GM23338 (cell line): ENCODE data around the gene USP3. TPM values are rescaled to one million over a fixed set of nuclear protein-coding genes. Genes with fewer than 3 reads are reported as not detected.

Experiments
- ATAC-seq: fragments of 200-7000 bp; cut with Tn5 transposase; 3 replicates; pipeline ENCODE4 v1.9.1; 2020
- DNase-seq: peaks from one replicate; pipeline ENCODE4 v3.0.0-alpha.2; 2015; ENCODE audit warnings: low spot score
- H2AFZ ChIP-seq: fragments of 200-600 bp; sonication (generic); 2 replicates; pipeline ENCODE4 v1.8.0; 2016; ENCODE audit warnings: antibody characterized with exemption, mild to moderate bottlenecking, moderate library complexity
- H3F3A ChIP-seq: fragments of 200-600 bp; sonication (generic); replicated peaks from 2 replicates; pipeline ENCODE4 v1.8.0; 2017; ENCODE audit warnings: antibody characterized with exemption, mixed run types, low read depth
- H3K27ac ChIP-seq: fragments of 200-600 bp; sonication (generic); 2 replicates; pipeline ENCODE4 v1.6.1; 2016; ENCODE audit warnings: low read depth
- H3K27me3 ChIP-seq: fragments of 200-600 bp; sonication (generic); 2 replicates; pipeline ENCODE4 v1.8.0; 2016; ENCODE audit warnings: mild to moderate bottlenecking, mixed run types, moderate library complexity; ENCODE audit not compliant: insufficient read depth
- H3K36me3 ChIP-seq: fragments of 200-600 bp; sonication (generic); 2 replicates; pipeline ENCODE4 v1.8.0; 2016; ENCODE audit warnings: mild to moderate bottlenecking; ENCODE audit not compliant: insufficient read depth
- H3K4me1 ChIP-seq: fragments of 200-600 bp; sonication (generic); 2 replicates; pipeline ENCODE4 v1.8.0; 2016; ENCODE audit warnings: mild to moderate bottlenecking, moderate library complexity; ENCODE audit not compliant: insufficient read depth
- H3K4me2 ChIP-seq: fragments of 200-600 bp; sonication (generic); 2 replicates; pipeline ENCODE4 v1.7.1; 2017; ENCODE audit warnings: mixed run types
- H3K4me3 ChIP-seq: fragments of 200-600 bp; sonication (generic); 2 replicates; pipeline ENCODE4 v1.6.1; 2016; ENCODE audit warnings: mixed run types
- H3K79me2 ChIP-seq: fragments of 200-600 bp; sonication (generic); replicated peaks from 2 replicates; pipeline ENCODE4 v1.8.0; 2017; ENCODE audit warnings: mild to moderate bottlenecking; ENCODE audit not compliant: insufficient read depth
- H3K9me2 ChIP-seq: fragments of 200-600 bp; sonication (generic); 2 replicates; pipeline ENCODE4 v1.8.0; 2017; ENCODE audit not compliant: insufficient read depth
- H4K20me1 ChIP-seq: fragments of 200-600 bp; sonication (generic); replicated peaks from 2 replicates; pipeline ENCODE4 v1.8.0; 2017; ENCODE audit warnings: mild to moderate bottlenecking; ENCODE audit not compliant: insufficient read depth
- H3K27ac Mint-ChIP-seq: 2 replicates; pipeline ENCODE4 v1.8.0; 2020; ENCODE audit warnings: inconsistent platforms, mild to moderate bottlenecking, moderate library complexity, mixed read lengths
- H3K27me3 Mint-ChIP-seq: 3 replicates; pipeline ENCODE4 v1.8.0; 2022; ENCODE audit warnings: low read depth, mild to moderate bottlenecking, moderate library complexity, mixed read lengths, inconsistent platforms; ENCODE audit not compliant: insufficient read depth, poor library complexity
- H3K36me3 Mint-ChIP-seq: 3 replicates; pipeline ENCODE4 v1.8.0; 2021; ENCODE audit warnings: low read depth, mild to moderate bottlenecking, inconsistent platforms, moderate library complexity, mixed read lengths
- H3K4me1 Mint-ChIP-seq: 3 replicates; pipeline ENCODE4 v1.8.0; 2020; ENCODE audit warnings: mild to moderate bottlenecking, inconsistent platforms, mixed read lengths
- H3K4me3 Mint-ChIP-seq: 3 replicates; pipeline ENCODE4 v1.8.0; 2021; ENCODE audit warnings: moderate library complexity, mild to moderate bottlenecking, inconsistent platforms, mixed read lengths
- H3K9me3 Mint-ChIP-seq: 3 replicates; pipeline ENCODE4 v1.8.0; 2020; ENCODE audit warnings: moderate library complexity, mild to moderate bottlenecking, inconsistent platforms, mixed read lengths
- CTCF ChIP-seq, 2 experiments: fragments of 200-600 bp in 1 of 2; sonication (generic) in 1 of 2; conservative IDR thresholded peaks; 2 replicates each; pipeline versions ENCODE4 v1.5.1 to v1.6.1; 2016 to 2017; ENCODE audit warnings: antibody characterized with exemption in 2 of 2, low read depth in 2 of 2, mild to moderate bottlenecking in 2 of 2, moderate library complexity in 1 of 2
- NANOG ChIP-seq: IDR thresholded peaks from 2 replicates; pipeline ENCODE4 v1.6.1; 2016; ENCODE audit warnings: antibody characterized with exemption, borderline replicate concordance
- ZNF114 ChIP-seq: fragments of 250-450 bp; sonication (Bioruptor Pico); IDR thresholded peaks from 2 replicates; pipeline ENCODE4 v1.5.0; 2020; ENCODE audit warnings: mild to moderate bottlenecking, moderate library complexity
- ZNF462 ChIP-seq: fragments of 250-450 bp; sonication (Bioruptor Pico); IDR thresholded peaks from 2 replicates; pipeline ENCODE4 v1.5.0; 2020; ENCODE audit warnings: mild to moderate bottlenecking, moderate library complexity
- polyA plus RNA-seq: library from polyadenylated mRNA; unstranded; fragments of >200 nt; fragmentation: Nextera tagmentation; extraction: Ambion mirVana; gene quantifications from 2 replicates; pipeline ENCODE4 v1.2.1, GENCODE V29; 2016
- total RNA-seq: library from RNA; depleted of rRNA; stranded (reverse); fragments of >200 nt; shearing (Covaris generic); gene quantifications from 2 replicates; pipeline ENCODE4 v1.2.3, GENCODE V29; 2014

Gene USP3
- total and polyA plus RNA-seq, 2 experiments from 2014 or later: 9.7 to 9.9 TPM

- DNase-seq (no peak), ATAC-seq (no peak)
- Histone ChIP-seq H3F3A (no peaks in the 10 kb centered on the region), H3K4me2 (no peak overlapping the region), H3K36me3 (no peaks in the 10 kb centered on the region), H3K4me3 (no peak overlapping the region), H3K4me1 (peaks cover 4% of the 10 kb centered on the region; the same call in 1 of the 2 replicates), H3K27ac (no peak overlapping the region), H2AFZ (no peak overlapping the region), H3K9me2 (no peaks in the 10 kb centered on the region), H3K79me2 (no peaks in the 10 kb centered on the region), H3K27me3 (no peaks in the 10 kb centered on the region), H4K20me1 (no peaks in the 10 kb centered on the region; the same call in 1 of the 2 replicates)
- no peaks in the 10 kb centered on the region for H3K9me3 Mint-ChIP-seq
- peaks cover 8% of the 10 kb centered on the region for H3K27me3 Mint-ChIP-seq
- TF ChIP-seq NANOG: no peak
- TF ChIP-seq ZNF462 (CRISPR knock-in tag): no peak
- no peak for TF ChIP-seq CTCF (conservative IDR thresholded peaks at IDR 0.05; ENCODE audit: low read depth in 2 of 2)
- TF ChIP-seq ZNF114 (CRISPR knock-in tag): no peak
- H3K4me1 Mint-ChIP-seq: peaks cover 34% of the 10 kb centered on the region
- no peaks in the 10 kb centered on the region for H3K36me3 Mint-ChIP-seq
- no peak overlapping the region for H3K27ac Mint-ChIP-seq
- H3K4me3 Mint-ChIP-seq: no peak overlapping the region
These were observed 22.0 kb downstream of the USP3 start for GRCh38 chr15:63526401-63526800.
